Stomach (tissue), 9 donors: Measurements from ENCODE around the gene PRR33. TPM values are rescaled to one million over a fixed set of nuclear protein-coding genes. Genes with fewer than 3 reads are reported as not detected.
A peak's percentile ranks its signal among the peaks of the same experiment; 100 is the strongest.

ENCODE experiments used
- DNase-seq, 2 donors: peaks; one replicate each; pipeline versions ENCODE4 v3.0.0 to v3.0.0-alpha.2; 2013 to 2019
- H3K27ac ChIP-seq, 5 donors: fragments of 200-600 bp in 4 of 5; sonication (generic) in 4 of 5; one replicate each; pipeline ENCODE4 v1.5.1; 2013 to 2019; ENCODE audit warnings: mild to moderate bottlenecking in 1 of 5, moderate library complexity in 1 of 5
- H3K27me3 ChIP-seq, 3 donors: fragments of 200-600 bp; sonication (generic); one replicate each; pipeline ENCODE4 v1.5.1; 2017 to 2019; ENCODE audit warnings: mixed run types in 1 of 3
- H3K36me3 ChIP-seq, 4 donors: fragments of 200-600 bp; sonication (generic); 1 replicate in 3 of 4; 2 replicates in 1 of 4; pipeline ENCODE4 v1.5.1; 2016 to 2019
- H3K4me1 ChIP-seq, 4 donors: fragments of 200-600 bp; sonication (generic); one replicate each; pipeline ENCODE4 v1.5.1; 2016 to 2019
- H3K4me3 ChIP-seq, 4 donors: fragments of 200-600 bp; sonication (generic) in 3 of 4; one replicate each; pipeline ENCODE4 v1.5.1; 2016 to 2019; ENCODE audit warnings: mild to moderate bottlenecking in 1 of 4
- H3K9me3 ChIP-seq, 4 donors: fragments of 200-600 bp; sonication (generic); one replicate each; pipeline ENCODE4 v1.5.1; 2016 to 2019
- EP300 ChIP-seq: sonication (generic); formaldehyde crosslinking; IDR thresholded peaks from one replicate; pipeline ENCODE4 v1.6.1; 2017; ENCODE audit warnings: antibody characterized with exemption
- POLR2A ChIP-seq, 4 donors: fragments of 450-650 bp; IDR thresholded peaks; one replicate each; pipeline ENCODE4 v1.6.1; 2016; ENCODE audit warnings: antibody characterized with exemption in 4 of 4, control low read depth in 2 of 4, mild to moderate bottlenecking in 1 of 4, moderate library complexity in 1 of 4
- POLR2AphosphoS5 ChIP-seq, 3 donors: sonication (generic); formaldehyde crosslinking; IDR thresholded peaks; one replicate each; pipeline ENCODE4 v1.6.1; 2016; ENCODE audit warnings: antibody characterized with exemption in 3 of 3
- WGBS, 5 donors: extraction: QIAGEN DNeasy Blood & Tissue Kit in 3 of 5; methylation state at CpG; one replicate each; pipeline versions ENCODE4 v1.1.5 to v1.1.7; 2013 to 2018; 5-methylcytosine and 5-hydroxymethylcytosine counted together
- intact Hi-C: fragments of 100-400 bp; cut with DNase I; formaldehyde crosslinking; loops from one replicate; pipeline ENCODE4 v1.15.1; 2023; ENCODE audit warnings: low total_unique reads
- polyA plus RNA-seq, 3 donors: library from polyadenylated mRNA; stranded (reverse); fragments of 200-250 nt; gene quantifications; one replicate each; pipeline ENCODE4 v1.2.3, GENCODE V29; 2013
- total RNA-seq, 5 donors: library from RNA; depleted of rRNA; stranded (reverse); fragments of >200 nt; gene quantifications; one replicate each; pipeline versions ENCODE4 v1.1.0 to v1.2.3, GENCODE V29; 2014 to 2016
- TF ChIP-seq, protein P1 (sequence below), 7 experiments: fragments of 450-650 bp in 4 of 7; fragments of 200-600 bp in 3 of 7; sonication (generic) in 3 of 7; IDR thresholded peaks; one replicate each; pipeline ENCODE4 v1.5.1; 2016 to 2019; ENCODE audit warnings: antibody characterized with exemption in 7 of 7, control low read depth in 2 of 7, mild to moderate bottlenecking in 1 of 7
- donor health status: healthy with polysubstance abuse.
- donor health status: Bipolar disorder and iron deficiency.
- donor health status: healthy.

The PRR33 gene
- total and polyA plus RNA-seq, 8 donors, result 0.03 TPM; not detected in 7

DNA sequence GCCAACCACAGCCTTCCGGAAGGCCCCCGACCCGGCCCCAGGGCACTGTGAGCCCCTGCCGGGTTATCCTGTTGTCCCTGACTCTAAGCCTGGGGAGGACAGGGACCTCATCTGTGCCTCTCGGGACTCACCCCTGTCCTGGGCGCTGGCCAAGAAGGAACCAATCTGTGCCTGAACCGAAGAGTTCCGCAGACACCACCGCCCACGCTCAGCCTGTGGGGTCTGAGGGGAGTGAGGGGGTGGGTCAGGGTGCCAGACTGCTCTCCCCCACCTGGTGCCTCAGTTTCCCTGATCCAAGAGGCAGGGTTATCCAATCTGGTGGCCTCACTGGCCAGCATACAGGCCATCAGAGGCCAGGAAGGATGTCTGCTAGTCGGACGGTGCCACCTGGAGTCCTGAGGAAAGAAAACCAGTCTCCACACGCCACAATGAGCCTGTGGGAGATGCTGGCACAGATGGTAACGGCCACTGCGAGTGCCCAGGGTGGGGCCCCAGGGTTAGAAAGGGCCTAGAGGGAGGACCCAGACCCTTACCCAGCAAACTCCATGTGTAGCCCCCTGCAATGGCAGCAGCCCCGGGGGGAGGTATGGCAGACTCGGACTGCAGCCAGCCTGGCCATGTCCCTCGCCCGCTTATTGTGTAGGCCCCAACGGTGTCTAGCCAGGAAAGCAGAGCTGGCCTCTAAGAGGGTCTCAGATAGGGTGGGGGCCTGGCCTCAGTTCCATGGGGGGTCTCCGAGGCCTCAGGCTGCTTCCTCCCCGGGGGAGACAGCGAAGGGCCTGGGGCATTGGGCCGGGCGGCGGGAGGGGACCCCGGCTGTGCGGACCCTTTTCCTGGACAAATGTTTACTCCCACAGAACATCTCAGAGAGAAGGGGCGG, 27.0 kb upstream of the PRR33 start:
- H3K36me3 ChIP-seq, result no peaks in the 10 kb centered on the region
- 74 to 80% (median 80%) methylated on average over 16 to 29 of the region's 29 CpGs for WGBS, 5 donors
- H3K9me3 ChIP-seq, result no peaks in the 10 kb centered on the region
- H3K4me1 ChIP-seq, result peaks cover 0 to 16% (median 9%) of the 10 kb centered on the region in 4 donors
- no peak for DNase-seq
- TF ChIP-seq POLR2A (IDR thresholded peaks at IDR 0.05), result no peak
- no peak for TF ChIP-seq POLR2AphosphoS5 (IDR thresholded peaks at IDR 0.05)
- TF ChIP-seq, protein P1, sequence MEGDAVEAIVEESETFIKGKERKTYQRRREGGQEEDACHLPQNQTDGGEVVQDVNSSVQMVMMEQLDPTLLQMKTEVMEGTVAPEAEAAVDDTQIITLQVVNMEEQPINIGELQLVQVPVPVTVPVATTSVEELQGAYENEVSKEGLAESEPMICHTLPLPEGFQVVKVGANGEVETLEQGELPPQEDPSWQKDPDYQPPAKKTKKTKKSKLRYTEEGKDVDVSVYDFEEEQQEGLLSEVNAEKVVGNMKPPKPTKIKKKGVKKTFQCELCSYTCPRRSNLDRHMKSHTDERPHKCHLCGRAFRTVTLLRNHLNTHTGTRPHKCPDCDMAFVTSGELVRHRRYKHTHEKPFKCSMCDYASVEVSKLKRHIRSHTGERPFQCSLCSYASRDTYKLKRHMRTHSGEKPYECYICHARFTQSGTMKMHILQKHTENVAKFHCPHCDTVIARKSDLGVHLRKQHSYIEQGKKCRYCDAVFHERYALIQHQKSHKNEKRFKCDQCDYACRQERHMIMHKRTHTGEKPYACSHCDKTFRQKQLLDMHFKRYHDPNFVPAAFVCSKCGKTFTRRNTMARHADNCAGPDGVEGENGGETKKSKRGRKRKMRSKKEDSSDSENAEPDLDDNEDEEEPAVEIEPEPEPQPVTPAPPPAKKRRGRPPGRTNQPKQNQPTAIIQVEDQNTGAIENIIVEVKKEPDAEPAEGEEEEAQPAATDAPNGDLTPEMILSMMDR (IDR thresholded peaks at IDR 0.05), result no peak
- TF ChIP-seq EP300, result no peak
- no peak overlapping the region for H3K4me3 ChIP-seq
- H3K27ac ChIP-seq, result peak overlapping the region in 1 of 5 donors; percentile 24
- H3K27me3 ChIP-seq, result peaks cover 0 to 47% (median 10%) of the 10 kb centered on the region in 3 donors
- intact Hi-C loops, result no loop called here

GRCh38 chr11:1917523-1918435, 26.1 kb upstream of the PRR33 start:
- WGBS, 5 donors, result 49 to 63% (median 61%) methylated on average over 20 to 34 of the region's 34 CpGs
- TF ChIP-seq POLR2AphosphoS5 (IDR thresholded peaks at IDR 0.05), result no peak
- TF ChIP-seq, protein P1 (IDR thresholded peaks at IDR 0.05), result peak in 4 of 7 experiments; percentile 26 to 61 (median 40)
- no peak for TF ChIP-seq POLR2A (IDR thresholded peaks at IDR 0.05)
- TF ChIP-seq EP300, result no peak

GRCh38 chr11:1916986-1917522, 25.4 kb upstream of the PRR33 start:
- no peak overlapping the region for H3K4me3 ChIP-seq
- H3K27ac ChIP-seq, result peak overlapping the region in 1 of 5 donors; percentile 38
- no peaks in the 10 kb centered on the region for H3K9me3 ChIP-seq
- intact Hi-C loops, result loop anchor here (1.0 kb wide), 1 partner anchor 24 kb away; no protein-coding TSS in a partner anchor
- WGBS, 5 donors, result 53 to 65% (median 63%) methylated on average over 6 to 8 of the region's 8 CpGs
- H3K4me1 ChIP-seq, result peaks cover 0 to 16% (median 9%) of the 10 kb centered on the region in 4 donors
- no peaks in the 10 kb centered on the region for H3K36me3 ChIP-seq
- DNase-seq, result no peak
- no peak for TF ChIP-seq POLR2A (IDR thresholded peaks at IDR 0.05)
- no peak for TF ChIP-seq POLR2AphosphoS5 (IDR thresholded peaks at IDR 0.05)
- TF ChIP-seq, protein P1 (IDR thresholded peaks at IDR 0.05), result no peak
- TF ChIP-seq EP300, result no peak
- peaks cover 0 to 36% (median 10%) of the 10 kb centered on the region in 3 donors for H3K27me3 ChIP-seq

More at GRCh38 chr11:1917523-1918435, 26.1 kb upstream of the PRR33 start:
- no peak overlapping the region for H3K4me3 ChIP-seq
- no peak for DNase-seq
- H3K36me3 ChIP-seq, result no peaks in the 10 kb centered on the region
- no peaks in the 10 kb centered on the region for H3K9me3 ChIP-seq
- H3K27ac ChIP-seq, result peak overlapping the region in 1 of 5 donors; percentile 38
- intact Hi-C loops, result no loop called here
- peaks cover 0 to 16% (median 9%) of the 10 kb centered on the region in 4 donors for H3K4me1 ChIP-seq
- H3K27me3 ChIP-seq, result peaks cover 0 to 42% (median 10%) of the 10 kb centered on the region in 3 donors
